SH-SY5Y (cell line): ENCODE data around the gene ACTL6B.

ENCODE experiments used
- GATA2 ChIP-seq: IDR thresholded peaks from 2 replicates; pipeline ENCODE4 v1.6.1; 2011; ENCODE audit warnings: mild to moderate bottlenecking, low read depth, low read length
- GATA3 ChIP-seq: IDR thresholded peaks from 2 replicates; pipeline ENCODE4 v1.6.1; 2011; ENCODE audit warnings: low read depth, mild to moderate bottlenecking, low read length, moderate library complexity

DNA sequence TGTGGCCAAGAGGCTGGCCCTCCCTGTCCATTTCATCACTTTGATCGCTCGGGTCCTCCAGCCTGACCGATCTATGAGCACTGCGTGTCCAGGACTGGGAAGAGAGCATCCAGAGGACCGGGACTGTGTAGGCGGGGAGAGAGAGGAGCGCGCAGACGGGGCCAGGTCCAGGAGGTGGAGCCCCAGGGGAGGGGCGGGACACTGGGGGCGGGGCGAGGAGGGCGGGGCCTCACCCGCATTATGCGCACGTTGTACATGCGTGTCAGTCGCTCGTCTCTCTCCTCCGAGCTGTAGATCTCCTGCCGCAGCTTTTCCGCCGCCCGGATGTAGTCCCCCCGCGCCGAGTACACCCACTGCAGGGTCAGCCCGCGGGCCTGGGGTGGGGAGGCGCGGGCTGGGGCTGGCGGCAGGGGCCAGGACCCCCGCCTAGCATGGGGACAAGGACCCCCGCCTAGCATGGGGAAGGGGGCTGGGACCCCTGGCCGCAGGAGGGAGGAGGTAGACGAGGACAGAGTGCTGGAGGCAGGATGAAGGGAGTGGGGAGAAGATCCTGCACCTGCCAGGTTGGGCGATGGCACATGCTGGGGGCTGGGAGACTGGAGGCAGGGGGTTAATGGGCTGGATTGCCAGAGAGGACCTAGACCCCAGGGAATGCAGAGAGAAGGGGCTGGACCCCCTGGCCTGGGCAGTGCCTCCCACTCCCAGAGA is 29.6 kb downstream of the ACTL6B start:
- no peak for TF ChIP-seq GATA3
- TF ChIP-seq GATA2 = no peak
